GM19395 (cell line): ENCODE measurements around the gene ZNF473.
"Not testable (repeated sequence)": the region's sequence is repeated elsewhere in the genome, so short reads cannot be mapped to it uniquely, and the experiment has no call there.

Experiments used
- ATAC-seq: cut with Tn5 transposase; IDR thresholded peaks from one replicate; pipeline ENCODE4 v1.9.1; 2021; ENCODE audit warnings: mild to moderate bottlenecking, moderate library complexity; ENCODE audit not compliant: unreplicated experiment

The ZNF473 gene

GRCh38 chr19:50047671-50048070 lies 21.9 kb downstream of the ZNF473 start:
- ATAC-seq, result no peak

DNA sequence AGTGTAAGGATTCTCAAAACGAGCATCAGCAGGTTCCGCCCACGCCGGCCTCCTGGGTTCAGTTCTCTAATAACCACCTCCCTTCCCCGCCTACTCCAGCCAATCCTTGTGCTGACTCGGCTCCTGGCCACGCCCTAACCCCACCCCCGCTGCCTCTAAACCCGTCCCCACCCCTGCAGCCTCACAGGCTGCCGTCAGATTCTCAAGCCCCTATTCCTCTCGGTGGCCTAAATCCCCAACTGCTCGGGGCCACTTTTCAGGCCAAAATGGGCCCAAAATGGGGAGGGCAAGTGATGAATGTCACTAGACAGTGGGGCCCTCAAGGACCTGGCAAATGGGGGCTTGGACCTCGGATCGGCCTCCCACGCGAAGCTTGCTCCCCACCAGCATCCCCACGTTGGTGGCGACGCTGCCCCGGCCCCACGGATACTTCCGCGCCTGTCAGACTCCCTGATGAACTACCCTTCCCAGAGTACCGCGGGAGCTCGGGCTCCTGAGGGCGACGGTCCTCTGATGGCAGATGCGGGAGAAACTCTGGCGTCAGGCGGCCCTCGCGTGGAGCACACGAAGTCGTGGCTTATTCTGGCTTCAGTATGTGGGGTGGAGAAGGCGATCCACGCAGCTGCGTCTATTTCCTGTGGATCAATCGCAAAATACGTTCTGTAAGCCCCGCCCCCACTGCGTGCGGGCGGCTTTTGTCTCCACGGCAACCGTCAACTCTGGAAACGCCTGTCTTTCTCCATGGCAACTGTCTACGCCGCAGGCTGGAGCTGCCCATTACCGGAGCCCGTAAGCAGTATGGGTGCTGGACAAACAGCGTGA lies 24.8 kb downstream of the ZNF473 start:
- ATAC-seq, result no peak

DNA sequence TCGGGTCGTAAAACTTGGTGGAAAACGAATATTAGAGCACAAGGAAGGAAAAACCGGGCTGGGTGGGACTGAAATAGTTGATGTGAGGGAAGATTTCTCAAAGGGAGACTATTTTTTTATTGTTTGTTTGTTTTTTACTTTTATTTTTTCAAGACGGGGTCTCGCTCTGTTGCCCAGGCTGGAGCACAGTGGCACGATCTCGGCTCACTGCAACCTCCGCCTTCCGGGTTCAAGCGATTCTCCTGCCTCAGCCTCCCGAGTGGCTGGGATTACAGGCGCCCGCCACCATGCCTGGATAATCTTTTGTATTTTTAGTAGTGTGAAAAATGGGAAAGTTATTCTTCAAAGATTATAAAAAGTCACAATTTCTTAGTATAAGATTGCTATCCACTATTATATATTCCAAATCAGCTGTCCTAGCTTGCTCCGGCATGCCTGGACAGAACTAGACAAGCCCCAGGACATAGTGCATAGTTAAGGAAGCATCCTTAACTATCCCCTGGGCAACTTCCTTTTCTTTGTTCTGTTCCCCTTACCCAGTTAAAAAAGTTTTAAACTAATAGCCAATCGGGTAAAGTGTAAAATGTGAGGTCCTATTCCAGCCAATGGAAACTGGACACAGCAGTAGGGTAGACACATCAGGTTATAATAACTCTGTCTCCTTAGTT lies 25.6 kb downstream of the ZNF473 start:
- not testable (repeated sequence) for ATAC-seq

- no peak for ATAC-seq
These were observed 26.2 kb downstream of the ZNF473 start for GRCh38 chr19:50051964-50052363.

- no peak for ATAC-seq
These were observed 27.3 kb downstream of the ZNF473 start for GRCh38 chr19:50053119-50053518.

GRCh38 chr19:50058425-50058824 lies 32.6 kb downstream of the ZNF473 start:
- no peak for ATAC-seq

GRCh38 chr19:50059045-50059444 lies 33.2 kb downstream of the ZNF473 start:
- no peak for ATAC-seq

GRCh38 chr19:50060107-50060506 lies 34.3 kb downstream of the ZNF473 start:
- ATAC-seq, result no peak

DNA sequence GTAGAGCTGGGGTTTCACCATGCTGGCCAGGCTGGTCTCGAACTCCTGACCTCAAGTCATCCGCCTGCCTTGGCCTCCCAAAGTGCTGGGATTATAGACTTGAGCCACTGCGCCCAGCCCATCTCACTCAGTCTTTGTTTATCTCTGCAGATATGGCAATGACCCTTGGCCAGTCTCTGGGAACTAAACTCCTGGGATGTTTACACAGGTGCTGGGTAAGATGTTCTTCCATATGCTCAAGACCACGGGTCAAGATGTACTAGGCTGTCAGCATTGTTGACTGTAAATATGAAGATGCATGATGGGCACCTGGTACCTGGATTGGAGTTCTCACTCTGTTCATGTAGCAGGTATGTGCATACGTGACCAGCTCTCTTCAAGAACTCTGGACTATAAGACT lies 35.8 kb downstream of the ZNF473 start:
- ATAC-seq, result no peak

GRCh38 chr19:50065938-50066337 lies 40.1 kb downstream of the ZNF473 start:
- ATAC-seq, result no peak

- ATAC-seq, result no peak
These were observed 41.8 kb downstream of the ZNF473 start for GRCh38 chr19:50067575-50067974.

DNA sequence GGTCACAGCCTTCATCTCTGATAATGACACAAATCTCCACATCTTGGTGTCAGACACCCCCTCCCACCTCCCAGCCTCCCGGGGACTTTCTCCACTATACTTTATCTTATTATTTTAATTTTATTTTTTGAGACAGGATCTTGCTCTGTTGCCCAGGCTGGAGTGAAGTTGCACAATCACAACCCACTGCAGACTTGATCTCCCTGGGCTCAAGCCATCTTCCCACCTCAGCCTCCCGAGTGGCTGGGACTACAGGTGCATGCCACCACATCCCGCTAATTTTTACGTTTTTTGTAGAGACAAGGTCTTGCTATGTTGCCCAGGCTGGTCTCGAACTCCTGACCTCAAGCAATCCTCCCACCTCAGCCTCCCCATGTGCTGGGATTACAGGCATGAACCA lies 42.6 kb downstream of the ZNF473 start:
- not testable (repeated sequence) for ATAC-seq

GRCh38 chr19:50075076-50075475 lies 49.3 kb downstream of the ZNF473 start:
- not testable (repeated sequence) for ATAC-seq

- ATAC-seq, result not testable (repeated sequence)
These were observed 50.0 kb downstream of the ZNF473 start for GRCh38 chr19:50075644-50076372.

GRCh38 chr19:50076581-50077355 lies 51.0 kb downstream of the ZNF473 start:
- ATAC-seq, result not testable (repeated sequence)

- ATAC-seq, result not testable (repeated sequence)
These were observed 53.2 kb downstream of the ZNF473 start for GRCh38 chr19:50079014-50079413.

GRCh38 chr19:50084440-50084839 lies 58.6 kb downstream of the ZNF473 start:
- ATAC-seq, result not testable (repeated sequence)

- ATAC-seq, result not testable (repeated sequence)
These were observed 61.3 kb downstream of the ZNF473 start for GRCh38 chr19:50087153-50087552.

GRCh38 chr19:50090706-50091105 lies 64.9 kb downstream of the ZNF473 start:
- not testable (repeated sequence) for ATAC-seq

DNA sequence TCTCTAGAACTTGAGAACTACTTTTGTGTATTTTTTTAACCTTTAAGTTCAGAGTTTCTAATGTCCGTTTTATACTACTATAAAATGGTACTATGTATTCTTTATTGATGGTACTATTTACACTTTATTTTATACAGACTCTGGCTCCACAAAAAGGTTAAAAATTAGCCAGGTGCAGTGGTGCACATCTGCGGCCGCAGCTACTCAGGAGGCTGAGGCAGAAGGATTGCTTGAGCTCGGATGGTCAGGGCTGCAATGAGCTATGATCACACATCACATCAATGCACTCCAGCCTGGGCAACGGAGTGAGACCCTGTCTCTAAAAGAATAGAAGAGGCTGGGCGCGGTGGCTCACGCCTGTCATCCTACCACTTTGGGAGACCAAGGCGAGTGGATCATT lies 66.0 kb downstream of the ZNF473 start:
- not testable (repeated sequence) for ATAC-seq

DNA sequence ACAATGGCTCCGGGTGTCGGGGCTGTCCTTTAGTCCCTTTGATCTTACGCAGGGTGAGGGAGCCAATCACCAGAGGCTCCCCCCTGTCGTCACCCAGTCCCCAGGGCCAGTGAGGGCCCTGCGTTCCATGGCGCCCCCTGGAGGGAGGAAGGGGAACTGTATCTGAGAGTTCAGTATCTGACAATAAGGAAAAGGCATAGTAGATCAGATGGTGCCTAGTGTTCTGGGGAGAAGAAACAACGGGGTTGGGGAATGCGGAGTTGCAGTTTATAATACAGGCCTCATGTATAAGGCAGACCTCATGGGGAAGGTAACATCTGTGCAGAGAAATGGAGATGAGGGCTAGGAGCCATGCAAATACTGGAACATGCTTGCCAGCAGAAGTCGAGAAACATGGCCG lies 66.8 kb downstream of the ZNF473 start:
- not testable (repeated sequence) for ATAC-seq
